GM18909 (cell line): ENCODE results near the gene GINM1.

Source experiments
- ATAC-seq: cut with Tn5 transposase; IDR thresholded peaks from one replicate; pipeline ENCODE4 v1.9.1; 2021; ENCODE audit warnings: mild to moderate bottlenecking; ENCODE audit not compliant: unreplicated experiment, poor library complexity

Gene GINM1

DNA sequence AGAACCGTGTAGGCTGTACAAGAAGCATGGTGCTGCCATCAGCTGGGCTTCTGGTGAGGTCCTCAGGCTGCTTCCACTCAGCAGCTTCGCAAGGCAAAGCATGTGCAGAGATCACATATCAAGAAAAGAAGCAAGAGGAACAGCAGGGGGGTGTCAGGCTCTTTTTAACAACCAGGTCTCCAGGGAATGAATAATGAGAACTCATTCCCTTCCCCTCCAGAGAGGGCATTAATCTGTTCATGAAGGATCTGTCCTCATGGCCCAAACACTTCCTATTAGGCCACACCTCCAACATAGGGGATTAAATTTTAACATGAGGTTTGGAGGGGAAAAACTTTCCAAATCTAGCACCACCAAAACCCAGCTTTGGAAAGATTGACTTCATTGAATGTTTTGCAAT is 20.0 kb downstream of the GINM1 start:
- ATAC-seq, result no peak

DNA sequence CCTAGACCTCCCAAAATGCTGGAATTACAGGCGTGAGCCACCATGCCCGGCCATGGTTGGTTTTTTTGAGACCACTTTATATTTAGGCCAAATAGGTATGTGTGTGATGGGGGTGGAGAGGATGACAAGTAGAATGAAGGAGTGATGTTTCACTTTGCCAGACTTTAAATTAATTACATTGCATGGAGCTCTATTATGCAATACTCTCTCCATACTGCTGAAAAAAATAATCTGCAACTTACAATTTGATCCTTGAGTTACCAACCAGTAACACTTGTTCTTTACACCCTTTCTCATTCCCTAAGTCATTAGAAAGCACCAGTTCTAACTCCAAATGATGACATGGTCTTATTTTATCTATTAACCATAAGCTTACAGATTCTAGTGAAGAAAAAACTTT is 26.8 kb downstream of the GINM1 start:
- ATAC-seq, result no peak

DNA sequence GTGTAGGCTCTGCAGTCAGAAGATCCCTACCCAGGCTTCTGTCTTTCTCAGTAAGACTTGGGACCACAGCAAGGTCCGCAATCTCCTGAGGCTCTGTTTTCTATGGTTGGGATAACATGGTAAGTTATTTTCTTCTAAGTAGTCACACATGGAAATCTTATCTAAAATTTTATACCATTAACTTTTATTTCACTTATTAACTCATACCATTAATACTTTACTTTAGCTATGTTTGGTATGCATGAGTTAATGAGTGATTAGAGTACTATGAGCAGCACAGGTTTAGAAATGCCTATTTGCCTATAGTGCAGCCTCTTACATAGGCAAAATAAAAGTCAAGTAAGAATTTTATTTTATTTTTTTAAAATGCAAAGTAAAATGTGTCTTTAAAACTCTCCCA is 27.2 kb downstream of the GINM1 start:
- no peak for ATAC-seq

DNA sequence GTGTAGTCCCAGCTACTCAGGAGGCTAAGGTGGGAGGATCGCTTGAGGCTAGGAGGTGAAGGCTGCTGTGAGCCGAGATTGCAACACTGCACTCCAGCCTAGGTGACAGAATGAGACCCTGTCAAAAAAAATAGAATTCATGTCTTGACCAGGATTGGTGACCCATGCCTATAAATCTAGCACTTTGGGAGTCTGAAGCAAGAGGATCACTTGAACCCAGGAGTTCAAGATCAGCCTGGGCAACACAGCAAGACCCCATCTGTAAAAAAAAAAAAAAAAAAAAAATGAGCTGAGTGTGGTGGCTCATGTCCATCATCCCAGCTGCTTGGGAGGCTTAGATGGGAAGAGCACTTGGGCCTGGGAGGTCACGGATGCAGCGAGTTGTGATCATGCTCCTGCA is 34.3 kb downstream of the GINM1 start:
- no peak for ATAC-seq

DNA sequence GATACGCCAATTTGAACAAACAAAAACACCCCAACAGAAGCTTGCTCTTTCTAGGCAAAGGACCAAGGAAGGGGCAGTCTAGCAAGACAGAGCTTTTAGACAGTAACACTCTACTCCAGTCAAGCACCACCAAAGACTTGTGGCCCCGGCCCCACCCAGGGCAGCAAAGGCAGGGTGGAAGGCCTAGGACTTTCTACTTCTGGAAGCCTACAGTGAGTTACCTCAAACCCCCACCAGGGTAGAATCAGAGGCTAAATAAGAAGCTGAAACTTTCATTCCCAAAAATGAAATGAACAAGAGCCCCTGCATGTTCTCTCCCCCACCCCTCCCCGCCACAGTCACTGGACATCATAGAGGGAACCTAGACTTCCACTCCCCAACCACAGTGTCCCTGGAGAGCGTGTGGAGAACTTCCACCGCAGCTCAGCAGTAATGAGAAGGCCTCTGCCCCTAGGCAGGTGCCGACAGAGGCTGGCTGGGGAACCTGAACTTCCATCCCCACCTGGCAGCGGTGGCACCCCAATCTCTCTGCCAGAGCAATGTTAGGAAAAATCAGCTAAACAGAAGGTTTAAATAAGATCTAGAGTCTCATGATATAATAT is 42.3 kb downstream of the GINM1 start:
- peak; percentile 42 for ATAC-seq

DNA sequence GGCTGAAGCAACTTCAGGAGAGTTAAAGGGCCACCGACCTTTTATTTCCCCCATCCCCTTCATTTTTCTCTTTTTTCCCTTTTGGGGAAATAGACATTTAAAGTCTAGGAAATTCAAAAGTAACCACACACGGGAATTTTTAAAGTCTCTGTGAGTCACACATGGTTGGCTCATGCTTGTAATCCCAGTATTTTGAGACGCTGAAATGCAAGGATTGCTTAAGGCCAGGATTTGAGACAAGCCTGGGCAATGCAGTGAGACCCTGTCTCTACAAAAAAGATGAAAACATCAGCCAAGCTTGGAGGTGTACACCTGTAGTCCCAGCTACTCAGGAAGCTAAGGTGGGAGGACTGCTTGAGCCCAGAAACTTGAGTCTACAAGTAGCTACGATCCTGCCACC is 48.2 kb downstream of the GINM1 start:
- ATAC-seq, result no peak

DNA sequence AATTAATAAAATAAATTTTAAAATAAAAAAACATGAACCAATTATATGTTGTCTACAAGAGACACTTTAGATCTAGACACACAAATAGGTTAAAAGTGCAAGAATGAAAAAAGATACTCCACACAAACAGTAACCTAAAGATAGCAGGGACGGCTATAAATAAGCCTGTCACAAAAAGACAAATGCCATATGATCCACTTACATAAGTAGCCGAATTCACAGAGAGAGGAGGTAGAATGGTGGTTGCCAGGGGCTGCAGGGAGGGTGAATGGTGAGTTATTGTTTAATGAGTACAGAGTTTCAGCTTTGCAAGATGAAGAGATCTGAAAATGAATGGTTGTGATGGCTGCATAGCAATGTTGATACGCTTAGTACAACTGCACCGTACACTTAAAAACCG is 49.6 kb downstream of the GINM1 start:
- no peak for ATAC-seq

DNA sequence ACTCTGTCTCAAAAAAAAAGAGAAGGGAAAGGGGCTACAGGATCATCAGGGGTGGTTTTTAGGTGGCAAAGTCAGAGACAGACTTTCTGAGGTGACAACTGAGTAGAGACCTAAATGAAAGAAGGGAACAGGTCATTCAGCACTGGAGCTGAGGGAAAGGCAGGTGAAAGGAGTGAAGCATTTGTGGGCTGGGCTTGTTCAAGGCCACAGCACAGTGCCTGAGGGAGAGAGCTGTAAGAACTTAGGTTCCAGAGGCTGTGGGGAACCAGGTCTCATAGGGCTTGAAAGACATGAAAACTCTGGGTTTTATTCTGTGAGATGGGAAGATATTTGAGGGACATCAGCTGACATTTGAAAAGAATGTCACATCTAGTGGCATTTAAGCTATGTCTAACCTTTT is 61.5 kb downstream of the GINM1 start:
- ATAC-seq, result no peak

DNA sequence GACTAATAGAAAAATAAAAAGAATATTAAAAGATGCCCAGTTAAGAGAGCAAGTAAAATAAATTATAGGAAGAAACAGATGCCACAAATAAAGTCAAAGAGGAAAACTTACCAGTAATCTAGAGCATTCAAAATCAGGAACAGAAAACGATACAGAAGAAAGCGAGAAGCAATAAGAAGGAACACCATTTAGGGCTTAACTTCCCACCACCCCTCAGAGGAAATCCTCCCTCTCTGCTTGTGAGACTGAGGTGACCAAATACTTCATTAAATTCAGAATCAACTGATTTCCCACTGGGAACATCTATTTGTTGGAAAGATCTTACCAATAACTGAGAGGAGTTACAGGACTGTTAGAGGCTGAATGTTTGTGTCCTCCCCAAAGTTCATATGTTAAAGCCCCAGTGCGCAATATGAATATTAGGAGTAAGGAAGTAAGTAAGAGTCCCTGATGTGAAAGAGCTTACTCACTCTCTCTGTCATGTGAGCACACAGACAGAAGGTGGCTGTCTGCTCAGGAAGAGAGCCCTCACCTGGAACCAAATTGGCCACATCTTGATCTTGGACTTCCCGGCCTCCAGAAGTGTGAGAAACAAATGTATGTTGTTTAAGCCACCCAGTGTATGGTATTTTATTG is 62.8 kb downstream of the GINM1 start:
- ATAC-seq, result peak; percentile 80

DNA sequence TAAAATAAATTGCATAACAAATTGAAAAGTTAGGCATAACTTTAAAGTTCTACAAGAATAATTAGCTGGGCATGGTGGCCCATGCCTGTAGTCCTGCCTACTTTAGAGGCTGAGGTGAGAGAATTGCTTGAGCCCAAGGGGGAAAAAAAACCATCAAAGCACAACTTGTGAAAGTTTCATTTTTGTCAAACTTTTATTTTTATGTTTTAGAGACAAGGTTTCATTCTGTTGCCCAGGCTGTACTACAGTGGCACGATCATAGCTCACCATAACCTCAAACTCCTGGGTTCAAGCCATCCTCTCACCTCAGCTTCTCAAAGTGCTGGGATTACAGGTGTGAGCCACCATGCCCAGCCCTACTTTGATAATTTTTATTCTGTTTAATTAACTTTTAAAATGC is 68.1 kb downstream of the GINM1 start:
- ATAC-seq, result no peak

DNA sequence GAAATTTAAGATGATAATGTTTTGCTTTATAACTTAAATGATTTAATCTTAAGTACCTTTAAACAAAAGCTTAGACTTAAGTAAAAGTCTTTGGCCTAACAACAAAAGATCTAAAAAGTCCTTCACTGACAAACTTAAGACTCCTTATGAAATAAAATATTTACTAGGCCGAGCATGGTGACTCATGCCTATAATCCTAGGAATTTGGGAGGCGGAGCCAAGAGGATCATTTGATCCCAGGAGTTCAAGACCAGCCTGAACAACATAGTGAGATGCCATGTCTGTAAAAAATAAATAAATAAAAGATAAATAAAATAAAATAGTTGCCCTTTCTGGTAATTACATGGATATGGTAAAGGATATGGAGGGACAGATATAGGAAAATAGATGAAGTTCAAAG is 69.9 kb downstream of the GINM1 start:
- no peak for ATAC-seq
